Dedifferentiated amniotic fluid mesenchymal stem cell (primary cell): ENCODE data around the gene TMCC3.
"Not testable (repeated sequence)": the region's sequence is repeated elsewhere in the genome, so short reads cannot be mapped to it uniquely, and the experiment has no call there.

ENCODE experiments used
- DNase-seq: peaks from one replicate; pipeline ENCODE4 v3.0.0-alpha.2; 2016; ENCODE audit errors: extremely low spot score

TMCC3 gene

DNA sequence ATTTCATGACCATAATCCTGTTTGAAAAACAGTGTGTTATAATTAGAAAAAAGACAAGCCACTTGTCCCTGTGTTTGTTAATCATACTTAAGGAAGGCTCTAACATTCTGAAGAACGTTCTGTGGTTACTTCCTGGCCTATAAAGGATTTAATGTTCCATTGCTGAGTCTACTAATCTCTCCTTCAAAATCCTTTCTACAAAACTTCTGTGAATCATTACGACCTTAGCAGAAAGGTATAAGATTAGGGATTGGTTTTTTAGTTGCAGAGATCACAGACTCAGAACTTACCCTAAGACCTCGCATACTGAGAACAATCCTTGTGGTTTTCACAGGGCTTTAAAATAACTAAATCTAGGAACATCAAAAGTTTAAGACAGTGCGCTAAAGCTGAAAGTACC is 48.3 kb downstream of the TMCC3 start:
- no peak for DNase-seq

DNA sequence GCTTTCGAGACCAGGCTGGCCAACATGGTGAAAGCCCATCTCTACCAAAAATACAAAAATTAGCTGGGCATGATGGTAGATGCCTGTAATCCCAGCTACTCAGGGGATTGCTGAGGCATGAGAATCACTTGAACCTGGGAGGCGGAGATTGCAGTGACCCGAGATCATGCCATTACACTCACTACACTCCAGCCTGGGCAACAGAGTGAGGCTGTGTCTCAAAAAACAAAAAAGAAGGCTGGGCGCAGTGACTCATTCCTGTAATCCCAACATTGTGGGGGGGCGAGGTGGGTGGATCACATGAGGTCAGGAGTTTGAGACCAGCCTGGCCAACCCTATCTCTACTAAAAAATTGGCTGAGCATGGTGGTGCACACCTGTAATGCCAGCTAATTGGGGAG is 49.0 kb downstream of the TMCC3 start:
- DNase-seq, result not testable (repeated sequence)

DNA sequence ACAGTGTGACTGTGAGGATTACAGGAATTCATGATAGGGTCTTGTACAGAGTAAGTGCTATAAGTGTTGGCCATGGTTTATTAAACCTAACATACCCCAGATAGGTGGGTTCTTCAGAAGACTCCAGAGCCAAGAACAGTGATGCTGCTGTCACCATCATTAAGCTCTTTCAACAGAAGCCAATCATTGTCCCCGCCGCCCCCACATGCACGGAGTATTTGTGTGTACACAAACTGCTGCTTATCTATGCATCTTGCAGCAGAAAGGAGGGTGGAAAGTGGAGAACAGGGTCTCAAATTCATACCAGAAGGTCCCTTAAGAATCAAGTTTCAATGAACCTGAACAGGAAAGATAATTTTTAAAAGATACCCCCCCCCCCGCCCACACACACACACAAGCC is 51.2 kb downstream of the TMCC3 start:
- DNase-seq, result no peak

DNA sequence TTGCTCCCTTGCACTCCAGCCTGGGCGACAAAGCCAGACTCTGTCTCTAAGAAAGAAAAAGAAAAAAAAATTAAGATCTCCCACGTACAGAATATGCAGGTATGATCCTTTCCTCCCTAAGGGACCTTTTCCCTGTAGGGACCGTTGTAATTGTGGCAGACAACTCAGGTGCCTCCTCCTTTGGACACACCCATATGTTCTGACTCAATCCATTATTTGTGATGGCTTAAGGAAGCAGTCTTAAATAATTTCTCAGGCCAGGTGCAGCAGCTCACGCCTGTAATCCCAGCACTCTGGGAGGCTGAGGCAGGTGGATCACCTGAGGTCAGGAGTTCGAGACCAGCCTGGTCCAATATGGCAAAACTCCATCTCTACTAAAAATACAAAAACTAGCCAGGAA is 53.1 kb downstream of the TMCC3 start:
- DNase-seq, result no peak

DNA sequence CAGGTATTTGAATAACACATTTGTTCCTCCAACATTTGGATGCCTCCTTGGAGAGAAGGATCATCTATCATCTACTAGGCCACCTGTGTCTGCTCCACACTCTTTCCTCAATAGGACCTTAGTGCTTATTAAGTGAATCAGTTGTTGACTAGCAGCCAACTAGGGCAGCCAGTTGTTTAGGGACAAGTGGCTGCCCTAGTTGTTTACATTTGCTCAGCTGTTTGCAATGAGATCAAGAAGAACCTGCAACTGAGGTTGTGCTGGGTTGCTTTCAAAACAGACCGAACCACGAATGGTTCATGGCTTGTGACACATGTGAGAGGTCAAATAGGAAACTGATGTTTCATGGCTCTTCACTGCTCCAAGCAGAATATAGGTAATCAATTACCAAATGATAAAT is 53.8 kb downstream of the TMCC3 start:
- DNase-seq, result no peak

DNA sequence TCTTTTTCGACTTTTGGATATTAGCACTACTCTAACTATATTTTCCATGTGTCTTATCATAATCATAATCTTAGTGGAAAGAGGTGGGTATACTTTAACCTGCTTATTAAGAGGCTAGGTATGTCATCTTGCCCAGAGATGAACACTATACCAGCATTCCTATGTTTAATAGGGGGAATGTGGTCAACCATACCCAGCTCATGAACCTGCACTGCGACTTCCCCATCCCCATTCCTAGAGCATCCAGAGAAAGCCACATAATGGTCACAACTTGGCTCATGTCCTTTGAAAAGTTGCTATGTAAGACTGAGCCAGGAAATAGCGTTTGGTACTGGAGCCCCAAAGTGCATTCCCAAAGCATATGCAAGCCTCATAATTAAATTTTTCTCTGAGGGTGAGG is 55.2 kb downstream of the TMCC3 start:
- no peak for DNase-seq

DNA sequence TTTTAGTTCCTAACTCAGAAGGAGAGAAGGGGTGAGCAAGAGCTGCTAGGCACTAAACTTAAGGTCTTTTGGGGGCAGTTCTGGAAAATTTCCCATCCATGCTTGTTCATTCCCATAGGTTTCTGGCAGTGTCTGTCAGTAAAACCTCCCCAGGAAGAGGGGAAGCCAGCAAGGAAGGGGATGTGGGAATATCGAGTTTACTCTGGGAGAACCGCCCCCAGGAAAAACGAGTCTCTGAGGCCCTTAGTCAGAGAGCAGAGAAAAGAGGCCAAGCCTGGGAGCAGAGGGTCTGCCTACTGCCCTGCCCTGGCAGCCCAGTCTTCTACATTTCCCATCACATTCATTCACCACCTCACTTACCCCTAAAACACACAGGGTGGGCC is 55.9 kb downstream of the TMCC3 start:
- no peak for DNase-seq

DNA sequence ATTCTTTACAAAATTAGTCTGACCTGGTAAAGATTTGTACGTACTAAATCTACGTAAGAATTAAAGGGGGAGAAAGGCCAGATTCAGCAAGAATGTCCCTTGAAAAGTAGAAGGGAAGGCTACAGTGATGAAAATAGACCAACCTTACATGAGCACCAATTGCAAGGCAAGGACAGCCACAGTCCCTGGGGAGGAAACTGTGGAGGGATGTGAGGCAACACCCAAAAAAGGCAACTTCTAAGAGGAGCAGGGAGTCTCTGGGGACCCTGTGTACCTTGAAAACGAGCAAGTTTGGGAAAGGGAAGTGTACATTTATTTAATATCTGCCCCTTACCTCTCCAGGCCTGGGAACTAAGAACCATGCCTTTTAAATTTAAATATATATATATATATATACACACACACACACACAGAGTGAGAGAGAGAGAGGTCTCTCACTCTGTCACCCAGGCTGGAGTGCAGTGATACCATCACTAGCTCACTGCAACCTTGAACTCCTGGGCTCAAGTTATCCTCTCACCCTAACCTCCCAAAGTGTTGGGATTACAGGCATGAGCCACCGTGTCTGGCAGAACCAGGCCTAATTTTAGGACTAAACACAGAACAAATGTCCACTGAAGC is 56.4 kb downstream of the TMCC3 start:
- DNase-seq, result no peak

DNA sequence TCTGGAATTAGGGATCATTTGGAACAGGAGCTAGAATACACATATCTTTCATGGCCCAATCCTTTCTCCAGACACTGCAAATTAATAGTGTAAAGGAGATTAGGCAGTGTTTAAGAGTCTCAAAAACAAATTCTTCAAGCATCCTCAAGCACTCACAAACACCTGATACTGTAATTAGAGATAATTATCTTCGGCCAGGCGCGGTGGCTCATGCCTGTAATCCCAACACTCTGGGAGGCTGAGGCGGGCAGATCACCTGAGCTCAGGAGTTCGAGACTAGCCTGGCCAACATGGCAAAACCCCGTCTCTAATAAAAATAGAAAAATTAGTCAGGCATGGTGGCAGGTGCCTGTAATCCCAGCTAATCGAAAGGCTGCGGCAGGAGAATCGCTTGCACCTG is 57.6 kb downstream of the TMCC3 start:
- not testable (repeated sequence) for DNase-seq

DNA sequence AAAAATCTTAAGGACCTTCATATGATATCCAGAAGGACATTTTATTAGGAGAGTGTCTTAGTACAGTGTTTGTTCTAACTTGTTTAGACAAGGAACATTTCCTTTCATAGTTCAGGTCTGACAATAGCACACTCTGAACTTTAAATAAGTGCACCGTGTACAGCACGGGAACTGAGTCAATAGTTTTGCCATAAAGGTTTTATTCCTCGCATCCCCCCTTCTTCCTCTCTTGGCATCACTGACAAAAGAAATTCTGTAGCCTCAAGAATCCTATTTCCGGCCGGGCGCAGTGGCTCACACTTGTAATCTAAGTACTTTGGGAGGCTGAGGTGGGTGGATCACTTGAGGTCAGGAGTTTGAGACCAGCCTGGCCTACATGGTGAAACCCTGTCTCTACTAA is 58.3 kb downstream of the TMCC3 start:
- DNase-seq, result no peak

DNA sequence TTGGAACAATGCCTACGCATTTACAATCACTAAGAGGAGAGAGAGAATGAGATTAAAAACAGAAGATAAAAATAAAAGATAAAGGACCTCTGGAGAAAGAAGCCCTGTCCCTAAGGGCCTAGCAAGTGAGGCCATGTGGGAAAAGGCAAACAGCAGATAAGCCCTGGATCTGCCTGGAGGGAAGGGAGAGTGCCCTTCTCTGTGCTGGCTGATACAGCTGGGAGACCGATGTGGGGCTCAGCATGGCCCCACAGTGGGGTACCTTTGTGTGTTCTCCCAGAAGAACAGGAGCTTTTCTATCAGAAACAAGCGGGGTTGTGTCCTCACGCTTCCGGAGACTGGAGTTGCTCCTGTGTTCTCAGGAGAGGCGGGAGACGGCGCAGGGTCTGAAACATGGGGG is 59.9 kb downstream of the TMCC3 start:
- no peak for DNase-seq

DNA sequence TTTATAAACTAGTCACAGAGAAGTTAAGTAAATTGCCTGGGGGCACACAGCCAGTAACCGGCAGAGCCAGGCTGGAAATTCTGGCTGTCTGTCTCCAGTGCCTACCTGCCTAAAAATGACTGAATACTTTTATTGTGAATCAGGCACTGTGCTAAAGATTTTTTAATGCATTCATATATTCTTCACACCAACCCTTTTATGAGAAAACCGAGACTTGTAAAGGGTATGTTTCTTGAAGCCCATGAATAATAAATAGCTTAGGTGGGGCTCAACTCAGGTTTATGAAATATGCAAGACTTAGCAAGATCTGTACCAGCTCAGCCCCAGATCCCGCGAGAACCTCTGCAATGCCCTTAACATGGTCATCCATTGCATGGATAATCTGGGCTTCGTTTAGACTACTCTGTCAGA is 60.8 kb downstream of the TMCC3 start:
- no peak for DNase-seq

DNA sequence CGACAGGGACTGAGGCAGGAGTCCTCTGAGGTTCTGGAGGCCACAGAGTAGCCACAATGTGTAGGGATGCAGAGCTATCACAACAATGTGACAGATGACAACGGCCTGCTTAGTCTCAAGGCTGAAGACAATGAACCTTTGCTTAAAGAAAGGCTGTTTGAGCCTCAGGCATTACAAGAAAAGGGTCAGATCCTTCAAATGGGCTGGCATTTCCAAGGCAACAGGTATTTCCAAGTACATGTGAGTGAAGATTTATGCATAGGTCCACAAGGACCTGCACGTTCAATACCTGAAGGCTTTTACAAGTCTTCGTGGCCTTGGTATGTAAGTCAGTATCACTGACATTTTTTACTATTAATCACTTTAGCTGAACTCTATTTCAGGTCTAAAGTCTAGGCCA is 62.0 kb downstream of the TMCC3 start:
- no peak for DNase-seq

DNA sequence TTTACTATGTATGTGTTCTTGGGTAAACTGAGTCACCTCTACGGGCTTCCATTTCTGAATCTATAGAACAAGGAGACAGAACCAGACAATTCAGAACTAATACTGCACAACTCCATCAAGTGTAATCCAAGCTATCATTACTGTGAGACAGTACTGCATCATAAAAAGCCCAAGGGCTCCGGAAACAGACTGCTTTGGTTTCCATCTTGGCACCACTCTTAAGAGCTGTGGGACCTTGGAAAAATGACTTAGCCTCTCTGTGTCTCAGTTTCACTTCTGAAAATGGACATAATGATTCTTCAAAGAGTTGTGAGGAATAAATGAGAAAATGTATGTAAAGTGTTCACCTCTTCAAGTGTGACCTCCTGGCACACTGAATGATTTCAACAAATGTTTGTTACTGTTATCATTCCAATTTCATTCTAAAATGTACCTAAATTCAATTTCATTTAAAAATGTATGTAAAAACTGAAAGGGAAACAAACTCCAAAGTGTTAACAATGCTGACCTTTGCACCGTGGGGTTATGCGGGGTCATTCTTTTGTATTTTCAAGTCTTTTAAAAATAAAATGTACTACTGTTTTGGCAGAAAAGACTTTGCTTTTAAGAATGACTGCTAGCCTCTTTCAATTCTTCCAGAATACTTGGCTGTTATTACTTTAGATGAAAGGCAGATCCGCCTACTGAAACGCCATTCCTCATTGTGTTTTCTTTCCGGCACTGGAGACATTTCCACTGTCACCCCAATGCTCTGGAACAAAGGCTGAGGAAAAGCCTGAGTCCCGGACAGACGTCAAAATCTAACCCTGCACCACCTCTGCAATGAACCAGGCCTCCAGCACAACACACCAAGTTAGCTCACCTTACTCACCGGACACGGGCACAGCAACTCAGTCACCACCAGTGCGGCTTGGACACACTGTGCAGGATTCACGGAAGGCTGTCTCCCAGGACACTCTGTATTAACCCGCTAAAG is 62.8 kb downstream of the TMCC3 start:
- DNase-seq, result no peak

DNA sequence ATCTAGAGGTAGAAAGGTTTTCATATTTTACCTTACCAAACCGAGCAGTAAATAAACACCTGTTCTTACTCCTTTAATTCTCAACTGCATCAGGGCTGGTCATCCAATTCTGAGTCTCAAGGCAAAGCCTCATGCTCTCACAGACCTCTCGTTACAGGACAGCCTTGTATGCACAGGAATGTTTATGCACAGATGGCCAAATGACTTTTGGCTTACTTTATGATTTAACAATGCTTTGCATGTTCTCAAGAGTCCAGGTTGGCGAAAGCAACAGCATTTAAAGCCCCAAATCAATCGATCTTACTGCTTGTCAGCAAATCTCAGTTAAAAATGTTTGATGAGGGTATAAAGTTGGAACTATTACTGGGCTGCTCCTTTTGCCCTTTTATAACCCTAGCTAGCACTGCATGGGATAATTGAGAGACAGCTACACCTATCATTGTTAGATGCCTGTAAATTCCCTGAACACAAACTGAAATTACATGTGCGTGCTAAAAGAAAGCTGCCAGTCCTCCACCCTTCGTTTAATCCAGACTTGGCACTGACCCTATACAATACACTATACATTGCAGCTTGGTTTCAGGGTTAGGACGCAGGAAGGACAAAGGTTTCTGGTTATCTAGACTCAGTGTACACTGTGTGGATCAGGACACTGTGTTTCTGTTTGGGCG is 63.6 kb downstream of the TMCC3 start:
- no peak for DNase-seq

DNA sequence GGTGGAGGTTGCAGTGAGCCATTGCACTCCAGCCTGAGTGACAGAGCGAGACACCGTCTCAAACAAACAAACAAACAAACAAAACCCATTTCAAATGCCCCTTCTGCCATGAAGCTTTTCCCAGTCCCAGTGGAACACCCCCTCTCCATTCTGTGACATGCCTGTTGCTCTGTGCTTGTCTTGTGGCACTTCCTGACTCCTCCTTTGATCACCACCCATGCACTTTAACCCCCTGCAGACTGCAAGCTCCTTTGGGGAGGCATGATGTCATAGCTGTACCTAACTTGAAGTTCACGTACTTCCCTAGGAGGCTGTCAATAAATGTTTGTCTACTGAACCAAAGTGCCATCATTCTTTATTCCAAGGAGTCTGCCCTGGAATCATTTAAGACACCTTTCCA is 64.7 kb downstream of the TMCC3 start:
- no peak for DNase-seq

DNA sequence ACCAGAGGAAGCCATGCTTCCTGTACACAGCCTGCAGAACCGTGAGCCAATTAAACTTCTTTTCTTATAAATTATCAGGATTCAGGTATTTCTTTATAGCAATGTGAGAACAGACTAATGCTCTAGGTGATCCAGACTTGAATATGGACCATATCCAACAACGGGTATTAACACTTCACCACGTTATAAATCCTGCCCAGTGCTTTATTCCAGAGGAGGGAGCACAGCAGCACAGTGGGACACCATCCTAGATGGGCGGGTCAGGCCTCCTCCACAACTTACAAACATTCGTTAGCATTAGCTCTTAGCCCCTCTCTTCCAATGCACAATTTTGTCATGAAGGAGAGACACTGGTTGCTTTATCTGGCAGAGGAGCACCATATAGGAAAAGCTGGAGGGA is 66.0 kb downstream of the TMCC3 start:
- DNase-seq, result no peak

DNA sequence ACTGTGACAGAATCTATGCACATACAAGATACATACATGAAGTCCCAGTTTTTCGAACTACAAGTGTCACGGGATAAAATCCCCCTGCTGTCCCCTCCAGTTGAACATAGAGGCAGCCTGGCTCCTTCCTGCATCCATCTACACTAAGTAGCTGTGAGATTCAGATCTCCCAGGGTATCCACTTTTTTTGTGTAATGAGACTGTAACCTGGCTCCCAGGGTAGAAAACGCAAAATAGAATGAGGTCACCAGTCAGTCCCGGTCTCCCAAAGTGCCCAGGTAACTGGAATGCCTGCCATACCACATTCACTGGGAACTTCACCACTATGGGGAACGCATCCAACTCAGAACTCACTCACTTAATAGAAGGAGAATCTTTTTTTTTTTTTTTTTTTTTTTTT is 67.8 kb downstream of the TMCC3 start:
- no peak for DNase-seq

DNA sequence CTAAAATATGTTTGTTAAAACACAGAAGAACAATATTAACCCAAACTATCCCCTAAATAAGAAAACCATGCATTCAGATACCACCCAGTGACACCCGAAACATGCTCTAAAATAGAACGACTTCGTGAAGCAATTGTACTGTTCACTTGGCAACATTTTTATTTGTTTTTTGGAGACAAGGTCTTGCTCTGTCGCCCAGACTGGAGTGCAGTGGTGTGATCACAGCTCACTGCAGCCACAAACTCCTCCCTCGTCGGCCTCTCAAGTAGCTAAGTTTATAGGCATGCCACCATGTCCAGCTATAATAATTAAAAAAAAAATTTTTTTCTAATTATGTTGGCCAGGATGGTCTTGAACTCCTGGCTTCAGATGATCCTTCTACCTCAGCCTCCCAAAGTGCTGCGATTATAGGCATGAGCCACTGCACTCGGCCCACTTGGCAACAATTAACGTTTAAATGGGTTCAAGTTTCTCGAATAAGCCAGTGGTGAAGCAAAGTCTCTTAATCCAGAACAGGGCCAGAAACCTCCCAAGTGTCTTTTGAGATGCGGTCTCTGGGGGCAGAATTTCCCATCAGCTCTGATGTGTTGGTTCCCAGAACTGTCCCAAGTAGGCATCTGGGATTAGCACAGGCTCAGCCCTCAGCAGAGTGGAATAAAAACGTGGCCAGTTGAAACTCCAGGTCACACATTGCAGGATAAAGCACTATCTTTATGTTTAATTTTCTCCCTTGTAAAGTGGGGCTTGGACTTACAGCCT is 74.5 kb downstream of the TMCC3 start:
- DNase-seq, result no peak

DNA sequence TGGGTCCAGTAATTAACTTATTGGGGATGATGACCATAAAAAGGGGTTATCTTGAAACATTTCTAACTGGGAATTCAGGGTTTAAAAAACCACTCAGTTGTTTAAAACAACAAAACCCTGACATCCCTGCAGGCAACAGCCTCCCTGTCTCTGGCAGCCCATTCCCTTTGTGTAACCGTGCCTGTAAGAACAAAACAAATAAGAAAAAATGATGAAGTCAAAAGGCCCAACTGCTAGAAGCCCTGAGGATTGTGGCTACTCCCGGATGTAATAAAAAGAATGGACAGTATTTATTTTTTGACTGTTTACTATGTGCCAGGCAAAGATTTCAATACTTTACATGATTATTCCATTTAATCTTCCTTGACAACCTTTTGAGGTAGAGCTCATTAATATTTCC is 75.3 kb downstream of the TMCC3 start:
- DNase-seq, result no peak

DNA sequence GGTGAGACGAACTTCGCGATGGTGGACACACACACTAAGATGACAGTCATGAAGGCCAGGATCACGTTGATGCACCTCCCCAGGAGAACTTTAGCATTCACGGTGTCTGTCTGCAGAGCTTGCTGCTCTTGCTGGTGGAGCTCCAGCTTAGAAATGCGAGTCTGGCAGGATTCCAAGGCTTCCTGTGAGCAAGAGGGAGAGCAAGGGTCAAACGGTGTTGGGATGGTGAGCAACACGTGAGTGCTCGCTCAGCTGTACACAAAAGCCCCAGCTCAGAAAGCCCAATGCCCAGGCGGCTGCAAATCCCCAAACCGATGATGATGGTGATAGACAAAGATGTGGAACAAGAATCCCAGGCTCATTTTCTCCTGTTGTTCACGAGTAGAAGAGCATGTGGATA is 78.8 kb downstream of the TMCC3 start:
- no peak for DNase-seq

DNA sequence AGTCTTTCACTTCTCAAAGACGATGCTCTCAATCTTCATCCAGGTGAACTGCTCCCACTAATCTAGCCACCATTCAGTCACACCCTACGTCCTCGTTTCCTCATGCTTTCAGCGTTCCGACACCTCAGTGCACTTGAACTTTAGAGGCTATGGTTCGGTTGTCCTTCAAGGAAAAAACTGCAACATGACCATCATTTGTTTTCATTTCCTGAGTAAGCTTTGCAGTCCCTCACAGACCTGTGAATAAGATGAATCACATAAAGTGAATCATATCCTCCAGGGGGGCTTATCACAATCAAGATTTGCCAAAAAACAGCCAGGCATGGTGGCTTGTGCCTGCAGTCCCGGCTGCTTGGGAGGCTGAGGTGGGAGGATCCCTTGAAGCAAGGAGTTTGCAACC is 80.2 kb downstream of the TMCC3 start:
- no peak for DNase-seq
